Eye (tissue), 1 donor: ENCODE results near the gene SLA2.
"Not testable (repeated sequence)": the region's sequence is repeated elsewhere in the genome, so short reads cannot be mapped to it uniquely, and the experiment has no call there.

Source experiments
- DNase-seq: peaks from one replicate; pipeline ENCODE4 v3.0.0-alpha.2; 2015

Gene SLA2

GRCh38 chr20:36644706-36645095 is 1.3 kb downstream of the SLA2 start:
- DNase-seq, result no peak

- DNase-seq, result no peak
These were observed 1.8 kb downstream of the SLA2 start for GRCh38 chr20:36644032-36644705.

GRCh38 chr20:36642136-36642535 is 3.9 kb downstream of the SLA2 start:
- DNase-seq, result no peak

GRCh38 chr20:36641506-36641843 is 4.5 kb downstream of the SLA2 start:
- DNase-seq, result no peak

- not testable (repeated sequence) for DNase-seq
These were observed 7.1 kb downstream of the SLA2 start for GRCh38 chr20:36638876-36639400.

GRCh38 chr20:36634342-36634741 is 11.7 kb downstream of the SLA2 start:
- no peak for DNase-seq

GRCh38 chr20:36633285-36633772 is 12.7 kb downstream of the SLA2 start:
- no peak for DNase-seq

GRCh38 chr20:36632487-36633284 is 13.3 kb downstream of the SLA2 start:
- DNase-seq, result no peak

GRCh38 chr20:36632147-36632486 is 13.9 kb downstream of the SLA2 start:
- no peak for DNase-seq

GRCh38 chr20:36631646-36632045 is 14.3 kb downstream of the SLA2 start:
- no peak for DNase-seq

GRCh38 chr20:36629719-36630681 is 16.0 kb downstream of the SLA2 start:
- no peak for DNase-seq

GRCh38 chr20:36628076-36628475 is 17.9 kb downstream of the SLA2 start:
- no peak for DNase-seq

- DNase-seq, result no peak
These were observed 21.1 kb downstream of the SLA2 start for GRCh38 chr20:36624944-36625324.

GRCh38 chr20:36624068-36624943 is 21.7 kb downstream of the SLA2 start:
- DNase-seq, result no peak

GRCh38 chr20:36623444-36623843 is 22.6 kb downstream of the SLA2 start:
- DNase-seq, result no peak

GRCh38 chr20:36620917-36621316 is 25.1 kb downstream of the SLA2 start:
- DNase-seq, result no peak

- DNase-seq, result no peak
These were observed 31.0 kb downstream of the SLA2 start for GRCh38 chr20:36614781-36615557.

GRCh38 chr20:36613974-36614373 is 32.0 kb downstream of the SLA2 start:
- no peak for DNase-seq

- DNase-seq, result no peak
These were observed 34.4 kb downstream of the SLA2 start for GRCh38 chr20:36611625-36612024.

- DNase-seq, result not testable (repeated sequence)
These were observed 37.6 kb downstream of the SLA2 start for GRCh38 chr20:36608388-36608728.
